NT2/D1 (cell line): Measurements from ENCODE around the gene GOLGA6A.
"Not testable (repeated sequence)": the region's sequence is repeated elsewhere in the genome, so short reads cannot be mapped to it uniquely, and the experiment has no call there.

Experiments used
- DNase-seq: peaks from one replicate; pipeline ENCODE4 v3.0.0-alpha.2; 2011; ENCODE audit warnings: low read depth, low spot score
- H3K27me3 ChIP-seq: 2 replicates; pipeline ENCODE4 v1.6.0; 2011; ENCODE audit warnings: mild to moderate bottlenecking; ENCODE audit not compliant: insufficient read length, insufficient read depth
- H3K36me3 ChIP-seq: 2 replicates; pipeline ENCODE4 v1.6.1; 2011; ENCODE audit warnings: mild to moderate bottlenecking, low read length, mixed read lengths; ENCODE audit not compliant: insufficient read depth, insufficient read length
- H3K4me1 ChIP-seq: 2 replicates; pipeline ENCODE4 v1.5.1; 2011; ENCODE audit not compliant: insufficient read depth, insufficient read length
- H3K4me3 ChIP-seq: 2 replicates; pipeline ENCODE4 v1.5.1; 2011; ENCODE audit warnings: low read depth; ENCODE audit not compliant: insufficient read length
- H3K9ac ChIP-seq: 2 replicates; pipeline ENCODE4 v1.6.0; 2011; ENCODE audit warnings: low read depth; ENCODE audit not compliant: insufficient read length
- H3K9me3 ChIP-seq: 2 replicates; pipeline ENCODE4 v1.5.1; 2011; ENCODE audit warnings: mild to moderate bottlenecking, low read length; ENCODE audit not compliant: insufficient read depth
- SUZ12 ChIP-seq: IDR thresholded peaks from 2 replicates; pipeline ENCODE4 v1.6.1; 2011; ENCODE audit not compliant: insufficient read length, insufficient read depth; ENCODE audit errors: extremely low read depth
- YY1 ChIP-seq: IDR thresholded peaks from 2 replicates; pipeline ENCODE4 v1.6.1; 2011; ENCODE audit not compliant: insufficient read length, insufficient read depth
- ZNF274 ChIP-seq: IDR thresholded peaks from 2 replicates; pipeline ENCODE4 v1.6.1; 2011; ENCODE audit warnings: mild to moderate bottlenecking, low read depth, low read length

GOLGA6A gene, protein sequence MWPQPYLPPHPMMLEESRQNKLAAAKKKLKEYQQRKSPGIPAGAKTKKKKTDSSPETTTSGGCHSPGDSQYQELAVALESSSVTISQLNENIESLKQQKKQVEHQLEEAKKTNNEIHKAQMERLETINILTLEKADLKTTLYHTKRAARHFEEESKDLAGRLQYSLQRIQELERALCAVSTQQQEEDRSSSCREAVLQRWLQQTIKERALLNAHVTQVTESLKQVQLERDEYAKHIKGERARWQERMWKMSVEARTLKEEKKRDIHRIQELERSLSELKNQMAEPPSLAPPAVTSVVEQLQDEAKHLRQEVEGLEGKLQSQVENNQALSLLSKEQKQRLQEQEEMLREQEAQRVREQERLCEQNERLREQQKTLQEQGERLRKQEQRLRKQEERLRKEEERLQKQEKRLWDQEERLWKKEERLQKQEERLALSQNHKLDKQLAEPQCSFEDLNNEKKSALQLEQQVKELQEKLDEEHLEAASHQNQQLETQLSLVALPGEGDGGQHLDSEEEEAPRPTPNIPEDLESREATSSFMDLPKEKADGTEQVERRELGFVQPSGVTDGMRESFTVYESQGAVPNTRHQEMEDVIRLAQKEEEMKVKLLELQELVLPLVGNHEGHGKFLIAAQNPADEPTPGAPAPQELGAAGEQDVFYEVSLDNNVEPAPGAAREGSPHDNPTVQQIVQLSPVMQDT

DNA sequence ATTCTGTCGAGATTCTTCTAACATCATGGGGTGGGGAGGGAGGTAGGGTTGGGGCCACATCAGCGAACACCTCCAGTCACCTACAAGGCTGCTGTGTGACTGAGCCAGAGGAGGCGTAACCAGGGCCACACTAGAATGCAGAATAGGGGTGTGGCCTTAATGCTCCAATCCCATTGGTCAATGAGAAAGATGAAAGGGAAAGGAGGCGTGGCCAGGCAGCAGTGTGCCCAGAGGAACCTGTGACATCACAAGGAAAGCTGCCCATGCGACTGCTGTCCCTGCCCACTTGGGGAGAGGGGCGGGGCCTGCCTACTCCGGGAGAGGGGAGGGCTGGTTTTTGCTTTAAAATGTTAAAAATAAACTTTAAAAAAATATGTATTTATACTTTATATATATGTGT lies at the start of gene GOLGA6A:
TSS of gene GOLGA6A (minus strand) at position 101 of the 400 bp plus-strand sequence. CDS start at position 60, 41 bp downstream.
- H3K36me3 ChIP-seq, H3K4me1 ChIP-seq, DNase-seq, H3K9me3 ChIP-seq, H3K4me3 ChIP-seq, H3K27me3 ChIP-seq, H3K9ac ChIP-seq: not testable (repeated sequence)

DNA sequence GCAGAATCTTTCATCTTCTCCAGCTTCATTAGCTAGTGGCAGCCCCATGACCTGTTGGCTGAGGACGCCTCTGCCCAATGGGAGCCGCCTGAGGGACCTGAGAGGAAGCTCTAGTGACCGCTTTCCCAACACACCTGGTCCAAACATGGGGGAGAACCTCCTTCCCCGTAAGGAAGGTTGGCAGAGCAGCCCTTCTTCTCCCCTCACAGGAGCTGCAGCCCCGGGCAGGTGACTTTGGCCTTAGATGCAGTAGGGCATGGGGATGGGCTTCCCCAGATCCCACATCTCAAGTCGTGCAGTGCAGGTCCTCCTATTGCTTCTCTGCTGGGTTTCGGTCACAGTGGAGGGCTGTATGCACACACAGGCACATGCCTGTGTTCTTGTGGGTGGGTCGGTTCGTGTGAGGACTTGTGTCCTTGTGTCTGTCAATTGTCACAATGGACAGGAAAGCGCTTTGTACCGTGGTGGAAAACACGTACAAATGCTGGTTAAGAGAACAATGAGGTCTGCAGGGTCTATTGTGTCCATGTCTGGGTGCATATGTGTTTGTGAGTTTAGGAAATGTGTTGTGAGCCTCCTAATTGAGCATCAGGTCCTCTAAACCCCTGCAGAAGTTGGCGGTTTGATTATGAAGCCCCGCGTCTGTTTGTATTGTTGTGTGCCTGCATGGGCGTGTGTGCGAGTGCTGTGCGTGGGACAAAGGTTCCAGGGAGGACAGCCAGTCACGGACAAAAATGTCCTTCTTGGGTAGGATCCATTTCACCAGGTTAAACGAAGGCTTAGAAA lies 49.5 kb upstream of the GOLGA6A start:
- no peaks in the 10 kb centered on the region for H3K36me3 ChIP-seq
- peaks cover 28% of the 10 kb centered on the region for H3K4me1 ChIP-seq
- peaks cover 87% of the 10 kb centered on the region for H3K27me3 ChIP-seq
- peaks cover 11% of the 10 kb centered on the region; the same call in 1 of the 2 replicates for H3K9me3 ChIP-seq
- no peak overlapping the region for H3K9ac ChIP-seq
- TF ChIP-seq YY1 (no peak), ZNF274 (no peak), SUZ12 (no peak)
- H3K4me3 ChIP-seq, result no peak overlapping the region
- no peak for DNase-seq

DNA sequence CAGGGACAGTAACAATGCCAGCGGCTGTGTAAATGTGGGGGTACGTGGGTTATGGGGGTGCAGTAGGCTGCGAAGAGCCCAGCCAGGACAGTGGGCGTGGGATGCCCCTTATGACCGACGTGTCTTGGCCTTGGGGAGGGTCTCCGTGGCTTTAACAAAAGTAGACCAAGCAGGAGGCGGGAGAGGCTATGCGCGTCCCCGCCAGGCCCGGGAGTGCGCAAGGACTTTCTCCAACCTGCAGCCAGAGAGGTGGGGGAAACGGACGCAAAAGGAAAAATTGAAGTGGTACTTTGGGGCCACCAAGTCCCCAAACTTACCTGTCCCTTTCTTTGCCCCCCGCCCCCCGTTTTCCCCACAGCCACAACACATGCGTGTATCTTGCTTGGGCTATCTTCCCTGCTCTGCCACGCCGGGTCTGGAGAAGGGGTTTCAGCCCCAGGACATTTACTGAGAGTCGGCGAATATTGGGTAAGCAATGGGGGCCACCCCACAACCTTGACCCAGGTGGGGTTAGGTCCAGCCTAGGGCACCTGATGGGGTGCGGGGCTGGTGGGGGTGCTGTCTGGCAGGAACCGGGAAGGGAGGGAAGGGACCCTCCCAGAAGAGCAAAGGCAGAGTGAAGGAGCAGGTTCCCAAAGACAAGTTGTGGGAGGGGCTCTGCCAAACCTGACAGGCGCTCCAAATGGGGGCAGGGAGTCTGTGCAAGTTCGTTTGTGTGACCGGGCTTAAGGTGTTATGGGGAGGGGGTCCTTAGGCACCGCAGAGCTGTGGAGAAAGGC lies 48.7 kb upstream of the GOLGA6A start:
- Histone ChIP-seq H3K4me1 (peaks cover 28% of the 10 kb centered on the region), H3K4me3 (no peak overlapping the region), H3K9ac (no peak overlapping the region), H3K9me3 (peaks cover 11% of the 10 kb centered on the region; the same call in 1 of the 2 replicates), H3K27me3 (peaks cover 89% of the 10 kb centered on the region), H3K36me3 (no peaks in the 10 kb centered on the region)
- DNase-seq, result no peak
- TF ChIP-seq SUZ12 (peak; percentile 51), YY1 (no peak)

DNA sequence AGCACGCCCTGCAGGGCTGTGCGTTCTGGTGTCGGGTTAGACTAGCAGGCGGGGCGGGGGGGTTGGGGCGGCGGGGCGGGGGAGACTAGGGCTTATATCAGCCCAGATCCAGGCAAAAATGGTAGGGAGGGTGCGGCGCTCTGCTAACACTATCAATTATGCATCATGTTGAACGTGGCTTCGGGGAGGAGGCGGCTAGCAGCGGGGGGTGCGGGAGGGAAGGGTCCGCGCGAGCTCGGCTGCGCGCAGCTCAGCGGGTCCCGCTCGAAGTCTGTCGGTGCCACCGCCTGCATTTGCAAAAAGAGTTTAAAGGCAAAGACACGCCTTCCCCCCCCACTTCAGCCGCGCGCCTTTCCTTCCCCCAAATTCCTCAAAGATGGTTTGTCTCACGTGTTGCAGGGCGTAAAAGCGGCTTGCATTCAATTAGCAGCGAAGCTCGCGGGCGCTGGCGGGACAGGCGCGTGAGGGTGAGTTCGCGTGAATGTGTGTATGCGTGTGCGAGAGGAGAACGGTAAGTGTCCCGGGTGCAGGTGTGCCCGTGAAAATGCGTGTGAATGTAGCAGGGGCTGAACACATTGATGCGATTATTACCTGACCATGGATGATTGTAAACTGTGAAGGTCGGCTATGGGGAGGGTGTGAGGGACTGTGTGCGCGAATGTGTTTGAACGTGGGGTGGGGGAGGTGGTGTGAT lies 48.0 kb upstream of the GOLGA6A start, which contains the start of gene ISLR2:
TSS of gene ISLR2 (plus strand) at position 432 of the 694 bp plus-strand sequence. CDS start 2,169 bp downstream, outside the sequence.
- no peak for DNase-seq

DNA sequence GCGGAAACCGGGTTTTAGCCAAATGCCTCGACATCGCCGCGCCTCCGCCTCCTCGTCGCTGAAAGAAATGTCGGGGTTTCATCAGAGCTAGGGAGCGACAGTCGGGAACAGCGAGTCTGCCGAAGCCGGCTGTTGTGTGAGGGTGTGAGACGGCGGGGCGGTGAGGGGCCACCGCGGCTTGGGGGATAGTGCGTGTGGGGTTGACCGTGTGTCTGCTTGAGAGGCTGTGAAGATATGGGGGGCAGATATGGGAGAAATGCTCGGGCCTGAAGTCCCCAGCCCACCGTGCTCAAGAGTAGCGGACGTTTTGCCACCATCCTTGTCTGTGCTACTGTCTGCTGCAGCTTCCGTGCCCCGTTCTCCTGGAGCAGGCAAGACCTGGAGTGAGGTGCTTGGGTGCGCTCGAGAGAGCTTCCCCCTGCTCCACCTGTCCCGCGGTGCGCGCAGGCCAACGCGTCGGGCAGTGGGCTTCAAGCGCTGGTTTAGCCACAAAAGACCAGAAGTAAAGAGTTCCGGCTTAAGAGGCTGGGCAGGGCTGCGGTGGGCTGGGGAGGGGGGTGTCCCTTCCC lies 47.3 kb upstream of the GOLGA6A start:
- no peak for DNase-seq
- peaks cover 94% of the 10 kb centered on the region for H3K27me3 ChIP-seq

More for the DNA sequence above, 48.0 kb upstream of the GOLGA6A start, which contains the start of gene ISLR2:
- no peak for TF ChIP-seq ZNF274
- no peak for TF ChIP-seq YY1
- peak; percentile 3 for TF ChIP-seq SUZ12
- Histone ChIP-seq H3K4me1 (peaks cover 28% of the 10 kb centered on the region), H3K4me3 (peak within 1 kb of the TSS; percentile 31), H3K36me3 (no peaks in the 10 kb centered on the region), H3K27me3 (peaks cover 95% of the 10 kb centered on the region), H3K9me3 (peaks cover 11% of the 10 kb centered on the region; the same call in 1 of the 2 replicates), H3K9ac (peak within 1 kb of the TSS; percentile 78)

More for the DNA sequence above, 47.3 kb upstream of the GOLGA6A start:
- H3K4me1 ChIP-seq, result peaks cover 23% of the 10 kb centered on the region
- peak overlapping the region; percentile 78 for H3K9ac ChIP-seq
- H3K9me3 ChIP-seq, result peaks cover 9% of the 10 kb centered on the region; the same call in 1 of the 2 replicates
- peak overlapping the region; percentile 31 for H3K4me3 ChIP-seq
- TF ChIP-seq YY1, result no peak
- TF ChIP-seq ZNF274, result no peak
- TF ChIP-seq SUZ12, result peak; percentile 12
- no peaks in the 10 kb centered on the region for H3K36me3 ChIP-seq
